Calu3 (cell line): Measurements from ENCODE around the gene ARHGEF11. TPM values are rescaled to one million over a fixed set of nuclear protein-coding genes. Genes with fewer than 3 reads are reported as not detected.

Experiments used
- BruUV-seq: library from RNA; stranded (reverse); fragments of 400-500 nt; replicated peaks from 2 replicates; lab custom pipeline; 2021; lab: Mats Ljungman, UMichigan
- CTCF ChIA-PET: fragments of 300-600 bp; sonication (Branson Sonifier 250); formaldehyde crosslinking; loops from one replicate; lab custom pipeline; 2022; ENCODE audit warnings: antibody characterized with exemption; lab: Charles Lee
- DNase-seq: peaks from one replicate; pipeline ENCODE4 v3.0.0; 2022
- H3K27ac Mint-ChIP-seq: one replicate; pipeline ENCODE4 v1.8.0; 2022; ENCODE audit warnings: mixed read lengths; ENCODE audit not compliant: unreplicated experiment
- H3K27me3 Mint-ChIP-seq: one replicate; pipeline ENCODE4 v1.8.0; 2022; ENCODE audit warnings: mixed read lengths; ENCODE audit not compliant: unreplicated experiment
- H3K36me3 Mint-ChIP-seq: one replicate; pipeline ENCODE4 v1.8.0; 2022; ENCODE audit warnings: mild to moderate bottlenecking, moderate library complexity, mixed read lengths; ENCODE audit not compliant: insufficient read depth, unreplicated experiment
- H3K4me1 Mint-ChIP-seq: one replicate; pipeline ENCODE4 v1.8.0; 2022; ENCODE audit warnings: mild to moderate bottlenecking, low read depth, mixed read lengths; ENCODE audit not compliant: unreplicated experiment
- H3K4me3 Mint-ChIP-seq: one replicate; pipeline ENCODE4 v1.8.0; 2022; ENCODE audit warnings: mild to moderate bottlenecking, low read depth, moderate library complexity, mixed read lengths; ENCODE audit not compliant: unreplicated experiment
- H3K9me3 Mint-ChIP-seq: one replicate; pipeline ENCODE4 v1.8.0; 2022; ENCODE audit warnings: low read depth, mixed read lengths; ENCODE audit not compliant: unreplicated experiment
- intact Hi-C: fragments of 100-400 bp; cut with micrococcal nuclease; formaldehyde crosslinking; loops from one replicate; pipeline ENCODE4 v1.10.0; 2022; ENCODE audit not compliant: unreplicated experiment
- total RNA-seq: library from RNA; stranded (reverse); gene quantifications from 2 replicates; pipeline ENCODE4 v1.2.3, GENCODE V29; 2022
- TF ChIP-seq, protein P1 (sequence below): fragments of 200-600 bp; IDR thresholded peaks from one replicate; pipeline ENCODE4 v1.8.0; 2022; ENCODE audit warnings: antibody characterized with exemption; ENCODE audit not compliant: unreplicated experiment

The ARHGEF11 gene
- total RNA-seq, 1 experiment from 2014 or later = 44.1 TPM

DNA sequence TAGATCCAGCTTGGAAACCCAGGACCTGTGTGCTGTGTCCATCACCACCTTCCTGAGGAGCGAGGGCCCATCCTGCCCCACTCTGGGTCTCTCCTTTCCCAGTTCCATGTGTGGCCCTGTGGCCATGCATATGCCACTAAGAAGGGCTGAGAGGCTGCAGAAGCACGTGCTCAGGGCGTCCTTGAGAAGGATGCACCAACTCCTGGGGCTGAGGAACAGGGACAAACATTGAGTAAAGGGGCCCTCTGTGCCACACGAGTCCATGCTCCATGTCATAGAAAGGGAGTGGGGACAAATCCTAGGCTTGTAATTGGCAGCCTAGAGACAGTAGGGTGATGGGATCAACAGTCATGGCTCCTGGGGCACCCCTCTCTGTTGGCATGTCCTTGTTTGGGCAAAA is 45.6 kb upstream of the ARHGEF11 start:
- Mint-ChIP-seq H3K4me3 (no peak overlapping the region), H3K27ac (no peak overlapping the region), H3K36me3 (no peaks in the 10 kb centered on the region), H3K4me1 (peaks cover 12% of the 10 kb centered on the region), H3K9me3 (no peaks in the 10 kb centered on the region), H3K27me3 (no peaks in the 10 kb centered on the region)
- CTCF ChIA-PET = interaction anchor here (0.7 to 3.0 kb wide), 6 partner anchors 17 to 109 kb away, joined by 3 to 268 read pairs (median 7); no protein-coding TSS in a partner anchor
- DNase-seq = no peak
- TF ChIP-seq, protein P1, sequence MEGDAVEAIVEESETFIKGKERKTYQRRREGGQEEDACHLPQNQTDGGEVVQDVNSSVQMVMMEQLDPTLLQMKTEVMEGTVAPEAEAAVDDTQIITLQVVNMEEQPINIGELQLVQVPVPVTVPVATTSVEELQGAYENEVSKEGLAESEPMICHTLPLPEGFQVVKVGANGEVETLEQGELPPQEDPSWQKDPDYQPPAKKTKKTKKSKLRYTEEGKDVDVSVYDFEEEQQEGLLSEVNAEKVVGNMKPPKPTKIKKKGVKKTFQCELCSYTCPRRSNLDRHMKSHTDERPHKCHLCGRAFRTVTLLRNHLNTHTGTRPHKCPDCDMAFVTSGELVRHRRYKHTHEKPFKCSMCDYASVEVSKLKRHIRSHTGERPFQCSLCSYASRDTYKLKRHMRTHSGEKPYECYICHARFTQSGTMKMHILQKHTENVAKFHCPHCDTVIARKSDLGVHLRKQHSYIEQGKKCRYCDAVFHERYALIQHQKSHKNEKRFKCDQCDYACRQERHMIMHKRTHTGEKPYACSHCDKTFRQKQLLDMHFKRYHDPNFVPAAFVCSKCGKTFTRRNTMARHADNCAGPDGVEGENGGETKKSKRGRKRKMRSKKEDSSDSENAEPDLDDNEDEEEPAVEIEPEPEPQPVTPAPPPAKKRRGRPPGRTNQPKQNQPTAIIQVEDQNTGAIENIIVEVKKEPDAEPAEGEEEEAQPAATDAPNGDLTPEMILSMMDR = no peak
- intact Hi-C loops = loop anchor here (5.0 kb wide), 1 partner anchor 46 kb away; the partner anchor contains the start of gene ETV3
- no TSS peak for BruUV-seq

DNA sequence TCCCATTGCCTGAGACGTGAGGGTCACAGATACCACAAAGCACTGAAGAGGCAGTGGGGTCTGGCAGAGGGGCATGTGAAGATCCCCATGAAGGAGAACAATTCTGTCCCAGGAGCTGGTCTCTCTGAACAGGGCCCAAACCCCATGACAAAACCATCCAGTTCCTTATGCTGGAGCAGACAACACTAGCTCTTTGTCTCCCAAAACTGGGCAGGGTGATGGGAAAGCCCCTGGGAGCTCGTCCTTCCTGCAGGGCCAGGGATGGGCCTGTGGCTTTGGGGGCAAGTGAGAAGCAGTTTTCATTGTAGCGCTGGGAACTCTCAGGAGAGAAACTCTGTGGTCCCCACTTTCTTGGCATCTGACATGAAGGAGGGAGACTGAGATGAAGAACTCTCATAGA is 45.2 kb upstream of the ARHGEF11 start:
- CTCF ChIA-PET = interaction anchor here (1.0 to 3.0 kb wide), 11 partner anchors 10 to 72 kb away, joined by 3 to 268 read pairs (median 8); partner anchors contain the start of gene ETV3
- no peaks in the 10 kb centered on the region for H3K27me3 Mint-ChIP-seq
- TF ChIP-seq, protein P1 = no peak
- intact Hi-C loops = loop anchor here (1.0 to 5.0 kb wide), 2 partner anchors 47 to 65 kb away; partner anchors contain the start of gene ETV3
- BruUV-seq = no TSS peak
- no peak overlapping the region for H3K27ac Mint-ChIP-seq
- peak; percentile 50 for DNase-seq
- no peaks in the 10 kb centered on the region for H3K9me3 Mint-ChIP-seq
- H3K36me3 Mint-ChIP-seq = no peaks in the 10 kb centered on the region
- no peak overlapping the region for H3K4me3 Mint-ChIP-seq
- H3K4me1 Mint-ChIP-seq = peaks cover 12% of the 10 kb centered on the region

DNA sequence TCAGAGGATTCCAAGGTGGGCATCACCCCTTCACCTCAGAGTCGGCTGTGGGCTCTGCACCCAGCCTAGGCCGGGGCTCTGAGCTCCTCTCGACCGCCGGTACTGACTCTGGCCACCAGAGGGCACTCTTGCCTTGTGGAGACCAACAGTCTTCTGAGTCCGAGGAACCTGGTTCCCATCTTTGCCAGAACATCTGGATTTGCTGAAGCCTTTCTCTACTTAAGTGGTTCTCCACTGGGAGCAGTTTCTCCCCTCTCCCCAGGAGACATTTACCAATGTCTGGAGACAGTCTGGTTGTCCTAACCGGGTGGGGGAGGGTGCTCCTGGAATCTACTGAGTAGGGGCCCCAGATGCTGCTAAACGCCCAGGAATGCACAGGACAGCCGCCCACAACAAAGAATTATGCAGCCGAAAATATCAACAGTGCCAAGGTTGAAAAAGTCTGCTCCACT is 44.7 kb upstream of the ARHGEF11 start:
- H3K27ac Mint-ChIP-seq = no peak overlapping the region

DNA sequence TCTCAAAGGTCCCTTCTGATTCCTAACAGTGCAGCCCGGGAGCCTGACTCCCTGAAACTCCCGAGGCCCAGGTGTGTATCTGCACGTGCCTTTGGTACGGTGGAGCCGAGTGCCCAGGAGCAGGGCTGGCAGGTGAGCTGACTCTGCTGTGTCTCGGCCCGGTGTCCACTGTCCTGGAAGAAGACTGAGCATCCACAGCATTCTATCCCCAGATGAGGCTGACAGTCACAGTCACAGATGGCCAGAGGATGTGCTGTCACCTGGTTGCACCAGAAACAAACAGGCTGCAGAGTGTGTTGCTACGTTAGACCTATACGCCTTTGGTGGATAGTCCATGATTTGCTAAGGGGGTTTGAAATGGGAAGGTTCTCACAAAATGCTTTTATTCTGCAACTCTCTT is 44.2 kb upstream of the ARHGEF11 start:
- Mint-ChIP-seq H3K4me3 (no peak overlapping the region), H3K36me3 (no peaks in the 10 kb centered on the region), H3K9me3 (no peaks in the 10 kb centered on the region), H3K27ac (no peak overlapping the region), H3K4me1 (peaks cover 12% of the 10 kb centered on the region), H3K27me3 (no peaks in the 10 kb centered on the region)
- CTCF ChIA-PET = interaction anchor here (0.6 to 3.0 kb wide), 22 partner anchors 9 to 416 kb away, joined by 3 to 268 read pairs (median 4); partner anchors contain the start of gene ETV3
- BruUV-seq = no TSS peak
- intact Hi-C loops = loop anchor here (1.0 to 10.0 kb wide), 3 partner anchors 48 to 395 kb away; partner anchors contain the start of gene ETV3
- TF ChIP-seq, protein P1 = no peak
- no peak for DNase-seq

More for the DNA sequence above, 44.7 kb upstream of the ARHGEF11 start:
- intact Hi-C loops = loop anchor here (1.0 to 5.0 kb wide), 2 partner anchors 47 to 65 kb away; partner anchors contain the start of gene ETV3
- Mint-ChIP-seq H3K9me3 (no peaks in the 10 kb centered on the region), H3K27me3 (no peaks in the 10 kb centered on the region), H3K4me3 (no peak overlapping the region), H3K4me1 (peaks cover 12% of the 10 kb centered on the region), H3K36me3 (no peaks in the 10 kb centered on the region)
- TF ChIP-seq, protein P1 = peak; percentile 95
- DNase-seq = peak; percentile 94
- BruUV-seq = no TSS peak
- CTCF ChIA-PET = interaction anchor here (0.6 to 3.0 kb wide), 22 partner anchors 9 to 415 kb away, joined by 3 to 268 read pairs (median 4); partner anchors contain the start of gene ETV3
